VCaP (cell line): ENCODE measurements around the gene CADM1.
A peak's percentile ranks its signal among the peaks of the same experiment; 100 is the strongest.

Experiments
- H3K27ac ChIP-seq: fragments of 450-650 bp; 2 replicates; pipeline ENCODE4 v1.5.1; 2017
- CTCF ChIP-seq: fragments of 450-650 bp; conservative IDR thresholded peaks from 2 replicates; pipeline ENCODE4 v1.5.1; 2017; ENCODE audit warnings: mild to moderate bottlenecking, moderate library complexity

Gene CADM1

GRCh38 chr11:115314330-115314920, 189.8 kb downstream of the CADM1 start:
- no peak overlapping the region for H3K27ac ChIP-seq
- TF ChIP-seq CTCF, result no peak

- no peak for TF ChIP-seq CTCF
- H3K27ac ChIP-seq, result no peak overlapping the region
These were observed 190.9 kb downstream of the CADM1 start for GRCh38 chr11:115313224-115313838.

GRCh38 chr11:115311949-115312348, 192.3 kb downstream of the CADM1 start:
- H3K27ac ChIP-seq, result no peak overlapping the region
- TF ChIP-seq CTCF, result no peak

- no peak for TF ChIP-seq CTCF
- H3K27ac ChIP-seq, result no peak overlapping the region
These were observed 197.5 kb downstream of the CADM1 start for GRCh38 chr11:115306689-115307088.

GRCh38 chr11:115304774-115305472, 199.3 kb downstream of the CADM1 start:
- H3K27ac ChIP-seq, result no peak overlapping the region
- TF ChIP-seq CTCF, result no peak

- H3K27ac ChIP-seq, result peak overlapping the region; percentile 40
These were observed 200.2 kb downstream of the CADM1 start for GRCh38 chr11:115303929-115304531.

More at GRCh38 chr11:115303929-115304531, 200.2 kb downstream of the CADM1 start:
- TF ChIP-seq CTCF, result no peak
